ENCODE data around the gene ETHE1. TPM values are rescaled to one million over a fixed set of nuclear protein-coding genes. Genes with fewer than 3 reads are reported as not detected.
"Not testable (repeated sequence)": the region's sequence is repeated elsewhere in the genome, so short reads cannot be mapped to it uniquely, and the experiment has no call there.

Gene ETHE1
- polyA plus RNA-seq, 6 donors from 2014 or later: 15.5 to 30.7 (median 24.0) TPM

DNA sequence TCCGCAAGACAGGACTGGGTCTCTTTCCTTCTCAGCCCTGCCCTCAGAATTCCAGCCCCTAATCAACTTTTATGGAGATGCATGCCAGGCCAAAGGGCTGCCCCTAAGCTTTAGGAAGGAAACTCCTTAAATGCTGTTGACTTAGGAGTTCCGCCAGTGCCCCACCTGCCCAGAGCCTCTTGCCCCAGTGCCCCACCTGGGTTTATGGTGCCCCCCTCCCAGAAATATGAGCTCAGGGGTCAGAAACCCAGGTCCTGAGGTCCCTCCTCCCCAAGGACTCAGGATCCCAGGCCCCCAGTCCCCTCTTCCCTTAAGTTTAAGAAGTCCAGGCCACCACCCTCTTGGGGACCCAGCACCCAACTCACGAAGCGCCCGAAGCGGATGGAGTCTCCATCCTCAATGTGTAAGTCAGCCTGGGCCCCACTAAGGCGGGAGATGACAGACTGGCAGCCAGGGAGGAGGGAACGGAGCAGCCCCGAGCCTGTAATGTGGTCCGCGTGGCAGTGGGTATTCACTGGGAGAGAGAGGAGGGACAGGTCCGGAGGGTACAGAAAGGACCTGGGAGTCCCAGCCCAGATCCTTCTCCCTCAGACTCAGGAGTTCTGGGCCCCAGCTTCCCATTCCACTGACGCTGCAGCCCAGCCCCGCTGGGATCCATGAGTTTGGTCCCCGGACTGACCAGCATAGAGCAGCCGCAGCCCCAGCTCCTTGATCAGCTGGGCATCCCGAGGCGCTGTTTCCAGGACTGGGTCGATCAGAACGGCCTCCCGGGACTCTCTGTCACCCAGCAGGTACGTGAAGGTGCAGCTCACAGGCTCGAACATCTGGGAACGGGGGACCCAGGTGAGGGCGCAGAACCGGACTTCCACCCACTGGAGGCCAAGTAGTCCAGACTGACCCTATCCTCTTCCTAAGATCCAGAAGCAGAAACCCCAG is 897 bp downstream of the ETHE1 start:
- peaks cover 24 to 34% (median 26%) of the 10 kb centered on the region in 3 donors for H3K4me1 Mint-ChIP-seq
- no peaks in the 10 kb centered on the region for H3K27me3 Mint-ChIP-seq
- ATAC-seq (ENCODE audit: low read depth in 2 of 2) (no peak), DNase-seq (no peak)
- no peaks in the 10 kb centered on the region for H3K36me3 Mint-ChIP-seq
- H3K4me3 Mint-ChIP-seq: peak overlapping the region; percentile 67 to 94 (median 91)
- peak overlapping the region in 4 of 6 donors; percentile 27 to 82 (median 58) for H3K27ac Mint-ChIP-seq
- no peaks in the 10 kb centered on the region for H3K9me3 Mint-ChIP-seq

DNA sequence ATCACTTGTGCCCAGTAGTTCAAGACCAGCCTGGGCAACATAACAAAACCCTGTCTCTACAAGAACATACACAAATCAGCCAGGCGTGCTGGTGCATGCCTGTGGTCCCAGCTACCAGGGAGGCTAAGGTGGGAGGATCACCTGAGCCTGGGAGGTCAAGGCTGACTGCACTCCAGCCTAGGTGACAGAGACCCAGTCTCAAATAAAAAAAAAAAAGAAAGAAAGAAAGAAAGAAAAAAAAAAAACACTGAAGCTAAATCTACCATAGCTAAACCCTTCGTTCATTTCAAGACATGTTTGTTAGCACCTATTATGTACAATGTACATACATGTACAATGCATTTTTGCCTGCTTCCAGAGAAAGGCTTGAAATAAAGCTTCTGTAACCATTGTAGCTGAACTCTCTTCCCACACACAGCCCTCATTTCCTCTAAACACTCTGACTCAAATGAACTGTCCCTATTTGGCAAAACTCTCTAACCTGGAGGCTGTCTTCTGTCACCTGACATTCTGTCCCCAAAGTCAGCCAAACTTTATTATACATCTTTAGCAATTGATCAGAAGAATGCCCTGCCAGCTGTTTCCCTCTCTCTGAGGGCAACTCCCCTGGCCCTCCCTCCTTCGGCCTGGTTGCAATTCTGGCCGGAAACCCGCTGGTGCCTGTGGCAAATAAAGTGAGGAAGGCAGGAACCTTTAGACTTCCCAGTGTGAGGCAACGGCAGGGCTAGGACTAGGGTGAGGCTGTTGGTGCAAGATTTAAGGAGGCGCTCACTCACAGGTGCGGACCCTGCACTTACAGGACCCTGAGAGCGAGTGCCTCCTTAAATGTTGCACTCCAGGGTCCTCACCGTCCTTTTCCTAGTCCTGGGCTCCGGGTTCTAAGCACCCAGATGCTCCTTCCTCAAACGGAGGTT is 1.8 kb downstream of the ETHE1 start:
- Mint-ChIP-seq H3K9me3 (no peaks in the 10 kb centered on the region), H3K36me3 (no peaks in the 10 kb centered on the region), H3K27me3 (no peaks in the 10 kb centered on the region), H3K4me3 (peak overlapping the region; percentile 67 to 94 (median 91)), H3K27ac (peak overlapping the region in 5 of 6 donors; percentile 27 to 85 (median 63)), H3K4me1 (peaks cover 24 to 34% (median 26%) of the 10 kb centered on the region in 3 donors)
- peak; percentile 44 to 56 for ATAC-seq (ENCODE audit: low read depth in 2 of 2)
- DNase-seq: no peak

DNA sequence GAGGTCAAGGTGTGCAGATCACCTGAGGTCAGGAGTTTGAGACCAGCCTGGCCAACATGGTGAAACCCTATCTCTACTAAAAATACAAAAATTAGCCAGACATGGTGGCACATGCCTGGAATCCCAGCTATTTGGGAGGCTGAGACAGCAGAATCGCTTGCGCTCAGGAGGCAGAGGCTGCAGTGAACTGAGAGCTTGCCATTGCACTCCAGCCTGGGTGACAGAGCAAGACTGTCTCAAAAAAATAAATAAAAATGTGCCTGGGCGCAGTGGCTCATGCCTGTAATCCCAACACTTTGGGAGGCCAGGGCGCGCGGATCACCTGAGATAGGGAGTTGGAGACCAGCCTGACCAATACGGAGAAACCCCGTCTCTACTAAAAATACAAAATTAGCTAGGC is 3.3 kb downstream of the ETHE1 start:
- H3K9me3 Mint-ChIP-seq; DNase-seq; H3K27ac Mint-ChIP-seq; H3K27me3 Mint-ChIP-seq; H3K36me3 Mint-ChIP-seq; H3K4me3 Mint-ChIP-seq; ATAC-seq (ENCODE audit: low read depth in 2 of 2): not testable (repeated sequence)
- H3K4me1 Mint-ChIP-seq: peaks cover 28 to 40% (median 34%) of the 10 kb centered on the region in 3 donors

DNA sequence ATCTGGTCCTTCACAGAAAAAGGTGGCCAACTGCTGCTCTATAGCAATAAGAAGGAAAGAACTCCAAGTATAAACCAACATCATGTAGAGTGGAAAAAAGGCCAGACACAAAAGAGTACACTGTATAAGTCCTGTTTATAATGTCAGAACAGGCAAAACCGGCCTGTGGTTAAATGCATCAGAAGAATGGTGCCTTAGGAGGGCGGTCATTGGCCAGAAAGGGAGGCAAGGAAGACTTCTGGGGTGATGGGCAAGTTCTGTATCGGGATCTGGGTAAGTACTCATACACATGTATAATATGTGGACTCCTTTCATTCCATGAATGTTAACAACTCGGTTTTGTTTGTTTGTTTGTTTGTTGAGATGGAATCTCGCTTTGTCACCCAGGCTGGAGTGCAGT is 4.1 kb downstream of the ETHE1 start:
- ATAC-seq (ENCODE audit: low read depth in 2 of 2): no peak
- no peak overlapping the region for H3K4me3 Mint-ChIP-seq

GRCh38 chr19:43519436-43520088 is 7.4 kb downstream of the ETHE1 start:
- no peaks in the 10 kb centered on the region for H3K36me3 Mint-ChIP-seq
- peak; percentile 73 for DNase-seq
- H3K27ac Mint-ChIP-seq: peak overlapping the region in 5 of 6 donors; percentile 73 to 90 (median 79)
- peaks cover 0 to 1% (median 0%) of the 10 kb centered on the region in 7 donors for H3K9me3 Mint-ChIP-seq
- H3K4me3 Mint-ChIP-seq: peak overlapping the region in 5 of 8 donors; percentile 0 to 54 (median 39)
- peaks cover 9 to 23% (median 13%) of the 10 kb centered on the region in 3 donors for H3K4me1 Mint-ChIP-seq
- H3K27me3 Mint-ChIP-seq: no peaks in the 10 kb centered on the region
- ATAC-seq (ENCODE audit: low read depth in 2 of 2): peak; percentile 53 to 69

More for the DNA sequence above, 4.1 kb downstream of the ETHE1 start:
- H3K4me1 Mint-ChIP-seq: peaks cover 31 to 45% (median 41%) of the 10 kb centered on the region in 3 donors
- DNase-seq: no peak
- H3K36me3 Mint-ChIP-seq: no peaks in the 10 kb centered on the region
- H3K27me3 Mint-ChIP-seq: no peaks in the 10 kb centered on the region
- H3K27ac Mint-ChIP-seq: peak overlapping the region in 2 of 6 donors; percentile 14 to 72
- H3K9me3 Mint-ChIP-seq: peaks cover 0 to 1% (median 0%) of the 10 kb centered on the region in 7 donors

DNA sequence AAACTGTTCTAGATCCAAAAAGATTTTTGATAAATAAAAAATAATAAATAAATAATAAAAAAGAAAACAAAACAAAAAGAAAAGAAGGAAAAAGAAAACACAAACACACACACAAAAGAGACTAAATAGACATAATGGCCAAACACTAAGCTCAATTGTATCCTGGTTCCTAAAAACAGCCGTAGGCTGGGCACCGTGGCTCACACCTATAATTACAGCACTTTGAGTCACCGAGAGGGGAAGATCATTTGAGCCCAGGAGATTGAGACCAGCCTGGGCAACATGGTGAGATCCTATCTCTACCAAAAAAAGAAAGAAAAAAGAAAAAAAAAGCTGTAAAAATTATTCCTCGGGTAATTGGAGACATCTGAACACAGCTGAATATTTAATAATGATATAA is 8.9 kb downstream of the ETHE1 start:
- ATAC-seq (ENCODE audit: low read depth in 2 of 2): no peak
- Mint-ChIP-seq H3K27ac (peak overlapping the region; percentile 80 to 91 (median 86)), H3K27me3 (no peaks in the 10 kb centered on the region), H3K36me3 (no peaks in the 10 kb centered on the region), H3K4me1 (peaks cover 9 to 20% (median 12%) of the 10 kb centered on the region in 3 donors), H3K4me3 (peak overlapping the region in 5 of 8 donors; percentile 20 to 80 (median 37)), H3K9me3 (peaks cover 0 to 1% (median 0%) of the 10 kb centered on the region in 7 donors)
- no peak for DNase-seq

DNA sequence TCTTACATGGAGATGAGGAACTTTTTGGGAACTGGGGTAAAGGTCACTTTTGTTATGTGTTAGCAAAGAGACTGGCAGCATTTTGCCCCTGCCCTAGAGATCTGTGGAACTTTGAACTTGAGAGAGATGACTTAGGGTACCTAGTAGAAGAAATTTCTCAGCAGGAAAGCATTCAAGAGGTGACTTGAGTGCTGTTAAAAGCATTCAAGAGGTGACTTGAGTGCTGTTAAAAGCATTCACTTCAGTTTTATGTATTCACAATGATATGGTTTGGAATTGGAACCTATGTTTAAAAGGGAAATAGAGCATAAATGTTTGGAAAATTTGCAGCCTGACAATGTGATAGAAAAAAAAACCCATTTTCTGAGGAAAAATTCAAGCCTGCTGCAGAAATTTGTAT is 14.6 kb downstream of the ETHE1 start:
- ATAC-seq (ENCODE audit: low read depth in 2 of 2); H3K4me1 Mint-ChIP-seq; H3K4me3 Mint-ChIP-seq; H3K36me3 Mint-ChIP-seq; DNase-seq; H3K9me3 Mint-ChIP-seq; H3K27me3 Mint-ChIP-seq; H3K27ac Mint-ChIP-seq: not testable (repeated sequence)

DNA sequence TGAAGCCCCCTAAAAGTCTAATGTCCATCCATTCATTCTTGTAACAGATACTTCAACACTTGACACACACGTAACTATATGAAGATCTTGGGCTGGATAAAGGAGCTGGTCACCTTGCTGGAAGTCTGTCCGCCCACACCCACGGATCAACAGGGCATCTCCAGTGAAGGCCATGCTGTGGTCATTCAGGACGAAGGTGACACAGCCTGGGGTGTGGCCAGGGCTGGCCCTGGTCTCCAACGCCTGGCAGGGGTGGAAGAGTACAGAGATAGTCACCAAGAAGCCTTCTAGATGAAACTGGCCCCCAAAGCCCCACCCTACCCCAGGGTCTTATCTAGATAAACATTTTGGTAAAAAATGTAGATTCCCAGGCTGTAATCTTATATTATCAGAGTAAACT is 15.7 kb downstream of the ETHE1 start:
- Mint-ChIP-seq H3K27me3 (no peaks in the 10 kb centered on the region), H3K9me3 (no peaks in the 10 kb centered on the region), H3K4me1 (peaks cover 4 to 6% (median 6%) of the 10 kb centered on the region in 3 donors), H3K27ac (no peak overlapping the region), H3K36me3 (peaks cover 0 to 6% of the 10 kb centered on the region in 2 donors), H3K4me3 (no peak overlapping the region)
- ATAC-seq (ENCODE audit: low read depth in 2 of 2): no peak
- no peak for DNase-seq

DNA sequence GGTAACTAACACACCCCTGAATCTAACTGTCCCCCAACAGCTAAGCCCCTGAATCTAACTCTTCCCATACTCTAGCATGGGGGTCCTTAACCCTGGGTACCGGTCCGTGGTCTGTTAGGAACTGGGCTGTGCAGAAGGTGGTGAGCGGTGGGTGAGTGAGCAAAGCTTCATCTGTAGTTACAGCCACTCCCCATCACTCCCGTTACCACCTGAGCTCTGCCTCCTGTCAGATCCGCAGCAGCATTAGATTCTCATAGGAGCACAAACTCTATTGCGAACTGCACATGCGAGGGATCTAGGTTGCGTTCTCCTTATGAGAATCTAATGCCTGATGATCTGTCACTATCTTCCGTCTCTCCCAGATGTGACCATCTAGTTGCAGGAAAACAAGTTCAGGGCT is 16.3 kb downstream of the ETHE1 start:
- no peaks in the 10 kb centered on the region for H3K27me3 Mint-ChIP-seq
- DNase-seq: no peak
- no peak for ATAC-seq (ENCODE audit: low read depth in 2 of 2)
- peaks cover 4 to 6% (median 6%) of the 10 kb centered on the region in 3 donors for H3K4me1 Mint-ChIP-seq
- peaks cover 0 to 6% of the 10 kb centered on the region in 2 donors for H3K36me3 Mint-ChIP-seq
- H3K4me3 Mint-ChIP-seq: no peak overlapping the region
- H3K9me3 Mint-ChIP-seq: no peaks in the 10 kb centered on the region
- no peak overlapping the region for H3K27ac Mint-ChIP-seq

DNA sequence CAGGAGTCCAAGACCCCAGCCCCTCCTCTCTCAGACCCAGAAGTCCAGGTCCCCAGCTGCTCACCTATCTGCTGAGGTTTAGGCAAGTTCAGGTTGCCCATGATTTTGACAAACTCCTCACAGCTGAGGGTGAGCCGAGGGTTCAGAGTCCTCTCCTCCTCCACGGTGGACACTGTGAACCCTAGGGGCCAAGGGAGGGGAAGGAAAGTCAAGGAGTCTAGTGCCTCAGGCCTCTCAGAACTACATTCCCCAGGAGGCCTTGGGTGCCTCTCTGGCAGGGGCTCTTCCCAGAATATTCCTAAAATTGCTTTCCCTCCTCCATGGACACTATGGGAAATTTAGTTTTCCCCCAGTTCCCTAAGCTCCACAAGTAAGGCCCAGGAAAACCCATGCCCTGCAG is 19.1 kb downstream of the ETHE1 start:
- H3K36me3 Mint-ChIP-seq: peaks cover 0 to 6% of the 10 kb centered on the region in 2 donors
- no peaks in the 10 kb centered on the region for H3K9me3 Mint-ChIP-seq
- no peaks in the 10 kb centered on the region for H3K27me3 Mint-ChIP-seq
- DNase-seq (no peak), ATAC-seq (ENCODE audit: low read depth in 2 of 2) (no peak)
- H3K4me3 Mint-ChIP-seq: no peak overlapping the region
- H3K27ac Mint-ChIP-seq: peak overlapping the region in 2 of 6 donors; percentile 52 to 88
- peaks cover 19 to 28% (median 27%) of the 10 kb centered on the region in 3 donors for H3K4me1 Mint-ChIP-seq

DNA sequence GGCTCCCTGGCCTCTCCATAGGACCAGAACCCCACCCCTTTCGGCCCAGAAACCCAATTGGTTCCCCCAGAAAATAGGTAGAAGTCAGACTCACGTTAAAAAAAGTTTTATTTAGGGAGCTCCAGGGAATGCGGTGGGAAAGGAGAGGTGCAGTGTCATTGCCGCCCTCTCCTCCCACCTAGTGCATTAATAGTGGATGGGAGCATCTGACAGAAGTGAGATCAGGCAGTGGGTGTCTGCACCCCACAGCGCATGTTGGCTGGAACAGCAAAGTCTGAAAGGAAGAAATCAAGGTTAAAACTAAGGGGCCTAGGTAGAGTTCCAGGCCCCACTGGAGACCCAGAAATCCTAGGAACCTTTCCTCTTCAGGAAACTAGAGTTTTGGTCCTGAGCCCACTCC is 20.4 kb downstream of the ETHE1 start:
- Mint-ChIP-seq H3K4me3 (peak overlapping the region in 2 of 8 donors; percentile 15 to 25), H3K27ac (no peak overlapping the region), H3K9me3 (no peaks in the 10 kb centered on the region), H3K36me3 (peaks cover 0 to 6% of the 10 kb centered on the region in 2 donors), H3K27me3 (no peaks in the 10 kb centered on the region), H3K4me1 (peaks cover 21 to 38% (median 29%) of the 10 kb centered on the region in 3 donors)
- DNase-seq (no peak), ATAC-seq (ENCODE audit: low read depth in 2 of 2) (no peak)

DNA sequence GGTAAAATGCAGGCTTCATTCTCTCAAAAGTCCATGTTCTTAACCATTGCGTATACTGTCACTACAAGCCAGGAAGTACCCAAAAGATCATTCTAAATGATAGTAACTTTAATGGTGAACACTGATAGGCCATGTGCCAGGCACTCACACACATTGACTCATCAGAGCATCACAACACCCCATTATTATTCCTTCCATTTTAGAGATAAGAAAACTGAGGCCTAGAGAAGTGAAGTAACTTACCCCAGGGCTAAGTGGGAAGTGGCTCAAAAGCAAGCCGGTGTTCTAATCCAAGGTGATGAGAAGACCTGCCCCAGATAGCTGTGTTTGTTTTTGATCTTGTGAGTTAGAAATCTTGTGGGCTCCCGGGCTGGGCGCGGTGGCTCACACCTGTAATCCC is 21.1 kb downstream of the ETHE1 start:
- peaks cover 22 to 41% (median 29%) of the 10 kb centered on the region in 3 donors for H3K4me1 Mint-ChIP-seq
- ATAC-seq (ENCODE audit: low read depth in 2 of 2): no peak
- no peak for DNase-seq
- H3K27me3 Mint-ChIP-seq: no peaks in the 10 kb centered on the region
- peak overlapping the region in 4 of 6 donors; percentile 22 to 90 (median 68) for H3K27ac Mint-ChIP-seq
- no peaks in the 10 kb centered on the region for H3K9me3 Mint-ChIP-seq
- H3K36me3 Mint-ChIP-seq: peaks cover 0 to 6% of the 10 kb centered on the region in 2 donors
- peak overlapping the region in 6 of 8 donors; percentile 16 to 95 (median 58) for H3K4me3 Mint-ChIP-seq

GRCh38 chr19:43505186-43505456 is 21.9 kb downstream of the ETHE1 start:
- DNase-seq (no peak), ATAC-seq (ENCODE audit: low read depth in 2 of 2) (no peak)
- Mint-ChIP-seq H3K27me3 (no peaks in the 10 kb centered on the region), H3K4me1 (peaks cover 24 to 42% (median 29%) of the 10 kb centered on the region in 3 donors), H3K27ac (peak overlapping the region; percentile 58 to 90 (median 77)), H3K9me3 (no peaks in the 10 kb centered on the region), H3K4me3 (peak overlapping the region; percentile 21 to 98 (median 80)), H3K36me3 (peaks cover 0 to 4% of the 10 kb centered on the region in 2 donors)

Data from naive B cell (primary cell).